Osteocyte (in vitro differentiated cells): ENCODE measurements around the gene MYO9A. TPM values are rescaled to one million over a fixed set of nuclear protein-coding genes. Genes with fewer than 3 reads are reported as not detected.

Source experiments
- DNase-seq: peaks from one replicate; pipeline ENCODE4 v3.0.0; 2021; ENCODE audit warnings: mixed read lengths; ENCODE audit not compliant: unreplicated experiment; ENCODE audit errors: extremely low spot score
- H3K27ac Mint-ChIP-seq: one replicate; pipeline ENCODE4 v1.8.0; 2021; ENCODE audit warnings: mild to moderate bottlenecking, mixed read lengths; ENCODE audit not compliant: unreplicated experiment
- H3K27me3 Mint-ChIP-seq: one replicate; pipeline ENCODE4 v1.8.0; 2021; ENCODE audit warnings: mixed read lengths; ENCODE audit not compliant: unreplicated experiment
- H3K36me3 Mint-ChIP-seq: one replicate; pipeline ENCODE4 v1.8.0; 2021; ENCODE audit warnings: mixed read lengths; ENCODE audit not compliant: unreplicated experiment
- H3K4me1 Mint-ChIP-seq: one replicate; pipeline ENCODE4 v1.8.0; 2021; ENCODE audit warnings: mixed read lengths; ENCODE audit not compliant: unreplicated experiment
- H3K4me3 Mint-ChIP-seq: one replicate; pipeline ENCODE4 v1.8.0; 2021; ENCODE audit warnings: mild to moderate bottlenecking, moderate library complexity, mixed read lengths; ENCODE audit not compliant: unreplicated experiment
- H3K9me3 Mint-ChIP-seq: one replicate; pipeline ENCODE4 v1.8.0; 2021; ENCODE audit warnings: mixed read lengths; ENCODE audit not compliant: unreplicated experiment
- total RNA-seq: library from RNA; stranded (reverse); gene quantifications from 2 replicates; pipeline ENCODE4 v1.2.1, GENCODE V29; 2021
- TF ChIP-seq, protein P1 (sequence below): fragments of 200-600 bp; sonication (generic); IDR thresholded peaks from 2 replicates; pipeline ENCODE4 v1.5.0; 2021; ENCODE audit warnings: antibody characterized with exemption, mild to moderate bottlenecking, moderate library complexity

Gene MYO9A
- total RNA-seq, 1 donor from 2014 or later = 39.6 TPM

DNA sequence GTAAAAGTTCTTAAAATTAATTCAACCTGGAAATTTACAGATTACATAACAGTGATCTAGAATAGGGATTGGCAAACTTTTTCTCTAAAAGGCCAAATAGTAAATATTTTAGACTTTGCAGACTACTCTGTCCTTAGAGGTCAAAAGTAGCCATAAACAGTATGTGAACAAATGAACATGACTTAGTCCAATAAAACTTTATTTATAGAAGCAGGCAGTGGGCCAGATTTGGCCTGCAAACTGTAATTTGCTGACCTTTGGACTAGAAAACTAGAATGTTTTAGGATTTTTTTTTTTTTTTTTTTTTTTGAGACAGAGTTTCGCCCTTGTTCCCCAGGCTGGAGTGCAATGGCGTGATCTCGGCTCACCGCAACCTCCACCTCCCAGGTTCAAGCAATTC lies 12.3 kb upstream of the MYO9A start:
- H3K27ac Mint-ChIP-seq = no peak overlapping the region
- no peaks in the 10 kb centered on the region for H3K36me3 Mint-ChIP-seq
- H3K9me3 Mint-ChIP-seq = no peaks in the 10 kb centered on the region
- H3K27me3 Mint-ChIP-seq = no peaks in the 10 kb centered on the region
- DNase-seq = no peak
- no peak overlapping the region for H3K4me3 Mint-ChIP-seq
- no peaks in the 10 kb centered on the region for H3K4me1 Mint-ChIP-seq
- TF ChIP-seq, protein P1, sequence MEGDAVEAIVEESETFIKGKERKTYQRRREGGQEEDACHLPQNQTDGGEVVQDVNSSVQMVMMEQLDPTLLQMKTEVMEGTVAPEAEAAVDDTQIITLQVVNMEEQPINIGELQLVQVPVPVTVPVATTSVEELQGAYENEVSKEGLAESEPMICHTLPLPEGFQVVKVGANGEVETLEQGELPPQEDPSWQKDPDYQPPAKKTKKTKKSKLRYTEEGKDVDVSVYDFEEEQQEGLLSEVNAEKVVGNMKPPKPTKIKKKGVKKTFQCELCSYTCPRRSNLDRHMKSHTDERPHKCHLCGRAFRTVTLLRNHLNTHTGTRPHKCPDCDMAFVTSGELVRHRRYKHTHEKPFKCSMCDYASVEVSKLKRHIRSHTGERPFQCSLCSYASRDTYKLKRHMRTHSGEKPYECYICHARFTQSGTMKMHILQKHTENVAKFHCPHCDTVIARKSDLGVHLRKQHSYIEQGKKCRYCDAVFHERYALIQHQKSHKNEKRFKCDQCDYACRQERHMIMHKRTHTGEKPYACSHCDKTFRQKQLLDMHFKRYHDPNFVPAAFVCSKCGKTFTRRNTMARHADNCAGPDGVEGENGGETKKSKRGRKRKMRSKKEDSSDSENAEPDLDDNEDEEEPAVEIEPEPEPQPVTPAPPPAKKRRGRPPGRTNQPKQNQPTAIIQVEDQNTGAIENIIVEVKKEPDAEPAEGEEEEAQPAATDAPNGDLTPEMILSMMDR = no peak

DNA sequence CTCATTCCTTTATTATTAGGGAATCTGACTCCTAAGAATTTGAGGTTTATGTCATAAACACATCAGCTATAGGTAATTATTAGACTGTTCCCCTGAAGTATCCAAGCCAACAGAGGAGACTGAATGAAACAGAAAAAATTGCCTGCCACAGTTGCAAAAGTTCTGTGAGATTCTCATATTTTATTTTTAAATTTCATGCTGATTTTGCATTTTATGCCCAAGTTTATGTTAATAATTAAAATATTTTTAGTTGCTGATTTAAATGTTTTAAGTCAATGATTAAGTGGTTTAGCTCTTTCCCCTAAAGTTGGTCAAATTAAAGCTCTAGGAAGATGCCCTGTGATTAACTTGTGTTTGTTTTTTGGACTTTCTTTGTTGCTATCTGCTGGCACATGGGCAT lies 10.4 kb upstream of the MYO9A start:
- TF ChIP-seq, protein P1 = no peak
- DNase-seq = no peak
- no peaks in the 10 kb centered on the region for H3K4me1 Mint-ChIP-seq
- H3K27me3 Mint-ChIP-seq = no peaks in the 10 kb centered on the region
- H3K36me3 Mint-ChIP-seq = no peaks in the 10 kb centered on the region
- H3K27ac Mint-ChIP-seq = no peak overlapping the region
- H3K9me3 Mint-ChIP-seq = no peaks in the 10 kb centered on the region
- H3K4me3 Mint-ChIP-seq = no peak overlapping the region

DNA sequence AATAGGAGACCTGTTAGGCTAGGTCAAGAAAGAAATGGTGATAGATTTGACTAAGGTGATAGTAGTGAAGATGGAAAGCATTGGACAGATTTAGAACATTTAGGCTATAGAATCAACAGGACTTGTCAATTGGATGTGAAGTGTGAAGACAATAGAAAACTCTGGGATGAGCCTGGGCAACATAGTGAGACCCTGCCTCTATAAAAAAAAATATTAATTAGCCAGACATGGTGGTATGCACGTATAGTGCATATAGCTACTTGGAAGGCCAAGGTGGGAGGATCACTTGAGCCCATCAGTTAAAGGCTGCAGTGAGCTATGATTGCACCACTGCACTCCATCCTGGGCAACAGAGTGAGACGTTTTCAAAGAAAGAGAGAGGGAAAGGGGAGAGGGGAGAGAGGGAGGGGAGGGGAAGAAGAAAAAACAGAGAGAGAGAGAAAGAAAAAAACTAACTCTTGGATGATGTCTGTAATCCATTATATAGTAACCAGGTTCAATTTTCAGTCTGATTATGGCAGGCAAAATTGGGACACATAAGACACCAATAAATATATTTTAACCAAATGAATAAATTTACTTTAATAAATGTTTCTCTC lies 9.9 kb upstream of the MYO9A start:
- H3K4me3 Mint-ChIP-seq = no peak overlapping the region
- no peak for DNase-seq
- no peaks in the 10 kb centered on the region for H3K36me3 Mint-ChIP-seq
- no peak overlapping the region for H3K27ac Mint-ChIP-seq
- H3K9me3 Mint-ChIP-seq = no peaks in the 10 kb centered on the region
- TF ChIP-seq, protein P1 = no peak
- no peaks in the 10 kb centered on the region for H3K27me3 Mint-ChIP-seq
- no peaks in the 10 kb centered on the region for H3K4me1 Mint-ChIP-seq

DNA sequence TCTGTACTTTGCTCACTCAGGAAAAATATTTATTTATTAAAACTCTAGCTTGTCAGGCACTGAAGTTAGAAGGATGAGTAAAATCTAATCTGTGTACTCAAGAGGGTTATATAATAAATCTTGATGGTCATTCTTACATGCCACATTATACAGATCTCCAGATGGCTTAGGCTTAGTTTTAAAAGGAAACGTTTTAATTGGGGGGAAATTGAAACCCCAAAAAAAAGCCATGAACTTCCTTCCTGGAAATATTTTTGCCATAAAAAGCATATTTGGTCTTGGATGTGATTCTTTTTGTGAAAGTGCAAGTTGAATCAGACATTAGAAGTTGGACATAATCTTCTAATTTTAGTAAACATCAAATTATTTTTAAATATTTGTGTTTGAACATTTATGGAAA lies 6.3 kb upstream of the MYO9A start:
- H3K27me3 Mint-ChIP-seq = no peaks in the 10 kb centered on the region
- no peaks in the 10 kb centered on the region for H3K9me3 Mint-ChIP-seq
- TF ChIP-seq, protein P1 = no peak
- H3K27ac Mint-ChIP-seq = no peak overlapping the region
- no peak overlapping the region for H3K4me3 Mint-ChIP-seq
- no peaks in the 10 kb centered on the region for H3K36me3 Mint-ChIP-seq
- no peak for DNase-seq
- H3K4me1 Mint-ChIP-seq = peaks cover under 1% of the 10 kb centered on the region

DNA sequence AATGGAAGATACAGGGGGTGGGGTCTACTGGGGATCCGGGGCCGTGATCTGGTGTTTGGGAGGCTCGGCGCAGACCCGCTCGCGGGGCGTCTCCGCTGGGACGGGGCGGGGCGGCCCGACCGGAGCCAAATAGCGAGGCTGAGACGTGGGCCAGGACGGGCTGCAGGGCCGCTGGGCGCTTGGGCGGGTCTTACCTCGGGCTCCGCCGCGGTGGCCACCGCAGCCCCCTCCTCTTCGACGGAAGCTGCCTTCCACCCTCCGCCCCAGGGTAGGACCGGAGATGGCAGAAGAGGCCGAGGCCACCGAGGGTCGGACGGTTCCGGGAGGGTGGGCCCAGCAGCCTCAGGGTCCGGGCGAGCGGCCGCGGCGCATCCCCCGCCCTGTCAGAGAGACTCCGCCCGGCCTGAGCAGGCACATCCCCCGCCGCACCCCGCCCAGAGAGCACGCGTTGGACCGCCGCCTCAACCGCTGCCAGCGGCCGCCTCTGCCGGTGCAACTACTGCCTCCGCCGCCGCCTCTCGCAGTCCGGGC lies 399 bp downstream of the MYO9A start:
- peak overlapping the region; percentile 95 for H3K4me3 Mint-ChIP-seq
- peak overlapping the region; percentile 81 for H3K27ac Mint-ChIP-seq
- no peaks in the 10 kb centered on the region for H3K27me3 Mint-ChIP-seq
- peak; percentile 91 for DNase-seq
- H3K4me1 Mint-ChIP-seq = peaks cover 33% of the 10 kb centered on the region
- H3K36me3 Mint-ChIP-seq = no peaks in the 10 kb centered on the region
- H3K9me3 Mint-ChIP-seq = no peaks in the 10 kb centered on the region
- TF ChIP-seq, protein P1 = no peak
